Choroid plexus epithelial cell (primary cell): Measurements from ENCODE around the gene PLPP2.

Source experiments
- DNase-seq: peaks from one replicate; pipeline ENCODE4 v3.0.0-alpha.2; 2010; ENCODE audit warnings: low read depth
- H3K4me3 ChIP-seq: 2 replicates; pipeline ENCODE4 v1.5.1; 2011; ENCODE audit warnings: low read depth, mild to moderate bottlenecking, control low read depth, low read length, moderate library complexity
- CTCF ChIP-seq: conservative IDR thresholded peaks from 2 replicates; pipeline ENCODE4 v1.5.1; 2011; ENCODE audit warnings: low read depth, mild to moderate bottlenecking, control low read depth, inconsistent platforms, low read length, moderate library complexity

The PLPP2 gene

GRCh38 chr19:291006-291521, at the start of gene PLPP2:
Gene PLPP2 (minus strand): TSS chr19:291403. CDS start chr19:291336, 67 bp downstream.
- H3K4me3 ChIP-seq = peak within 1 kb of the TSS; percentile 57
- TF ChIP-seq CTCF = no peak

GRCh38 chr19:340620-341385, 49.6 kb upstream of the PLPP2 start:
- H3K4me3 ChIP-seq = no peak overlapping the region
- TF ChIP-seq CTCF = no peak
- no peak for DNase-seq

More at GRCh38 chr19:291006-291521, at the start of gene PLPP2:
- DNase-seq = peak; percentile 12

DNA sequence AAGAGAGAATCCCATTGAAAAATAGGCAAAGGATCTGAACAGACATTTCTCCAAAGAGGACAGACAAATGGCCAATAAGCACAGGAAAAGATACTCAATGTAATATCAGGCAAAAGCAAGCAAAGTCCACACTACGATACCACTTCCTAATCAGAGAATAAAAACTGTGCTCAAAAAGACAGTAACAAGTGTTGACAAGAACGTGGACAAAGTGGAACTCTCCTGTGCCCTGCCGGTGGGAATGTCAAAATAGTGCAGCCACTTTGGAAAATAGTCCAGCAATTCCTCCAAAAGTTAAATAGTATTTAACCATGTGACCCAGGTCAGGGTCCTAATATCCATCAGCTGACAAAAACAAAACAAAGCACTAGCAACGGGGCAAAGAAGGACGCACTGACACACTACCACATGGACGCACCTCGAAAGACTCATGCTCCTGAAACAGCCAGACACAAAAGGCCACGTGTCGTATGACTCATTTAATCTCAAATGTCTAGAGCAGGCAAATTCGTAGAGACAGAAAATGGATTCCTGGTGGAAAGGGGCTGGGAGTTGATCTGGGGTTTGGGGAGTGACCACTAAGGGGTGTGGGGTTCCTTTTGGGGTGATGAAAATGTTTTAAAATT, 48.2 kb upstream of the PLPP2 start:
- DNase-seq = peak; percentile 59
- no peak for TF ChIP-seq CTCF
- no peak overlapping the region for H3K4me3 ChIP-seq

DNA sequence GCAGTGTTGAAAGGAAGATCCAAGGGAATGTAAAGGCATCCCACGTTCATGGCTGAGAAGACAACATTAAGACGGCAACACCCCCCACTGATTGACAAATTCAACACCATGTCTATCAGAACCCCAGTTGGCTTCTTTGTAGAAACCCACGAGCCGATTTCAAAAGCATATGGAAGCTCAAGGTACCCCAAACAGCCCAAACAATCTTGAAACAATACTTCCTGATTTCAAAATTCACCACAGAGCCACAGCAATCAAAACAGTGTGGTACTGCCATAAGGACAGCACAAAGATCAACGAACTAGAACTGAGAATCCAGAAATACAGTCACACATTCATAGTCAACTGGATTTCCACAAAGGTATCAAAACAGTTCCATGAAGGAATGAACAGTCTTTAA, 47.2 kb upstream of the PLPP2 start:
- no peak overlapping the region for H3K4me3 ChIP-seq
- no peak for DNase-seq
- no peak for TF ChIP-seq CTCF

DNA sequence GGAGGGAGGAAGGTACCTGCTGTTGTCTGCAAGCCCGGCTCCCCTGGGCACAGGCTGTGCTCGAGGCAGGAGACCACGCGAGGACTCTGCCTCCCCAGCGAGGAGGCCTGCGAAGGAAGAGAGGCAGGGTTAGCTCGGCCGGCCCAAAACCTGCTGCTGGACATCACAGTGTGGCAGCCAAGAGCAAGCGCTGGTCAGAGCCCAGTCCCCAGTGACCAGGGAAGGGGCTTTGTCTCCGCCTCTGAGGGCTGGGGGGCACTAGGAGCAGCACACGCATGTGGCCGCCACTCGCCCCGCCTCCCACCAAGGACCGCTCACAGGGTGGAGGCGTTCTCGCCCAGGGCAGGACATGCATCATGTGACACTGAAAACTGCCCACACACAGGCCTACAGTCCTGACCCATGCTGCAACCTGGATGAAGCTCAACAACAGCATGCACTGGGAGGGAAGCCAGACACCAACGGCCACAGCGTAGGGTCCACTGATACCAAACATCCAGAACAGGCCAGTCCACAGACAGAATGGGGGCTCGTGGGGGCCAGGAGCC, 44.9 kb upstream of the PLPP2 start:
- no peak overlapping the region for H3K4me3 ChIP-seq
- peak; percentile 38 for DNase-seq
- TF ChIP-seq CTCF = no peak

GRCh38 chr19:335486-336066, 44.4 kb upstream of the PLPP2 start:
- no peak overlapping the region for H3K4me3 ChIP-seq
- TF ChIP-seq CTCF = no peak
- DNase-seq = no peak
